PFSK-1 (cell line): ENCODE results near the gene ZNF222.

ENCODE experiments used
- POLR2AphosphoS5 ChIP-seq: IDR thresholded peaks from 2 replicates; pipeline ENCODE4 v1.6.1; 2012; ENCODE audit warnings: low read depth, mild to moderate bottlenecking, control low read depth, low read length, moderate library complexity
- TAF1 ChIP-seq: IDR thresholded peaks from 2 replicates; pipeline ENCODE4 v1.6.1; 2012; ENCODE audit warnings: low read length, control low read depth, borderline replicate concordance; ENCODE audit not compliant: insufficient read depth

- TF ChIP-seq POLR2AphosphoS5 = no peak
- no peak for TF ChIP-seq TAF1
These were observed 23.0 kb upstream of the ZNF222 start for GRCh38 chr19:44002212-44002565.
